Neuron (in vitro differentiated cells): Measurements from ENCODE around the gene TBC1D16.

Source experiments
- H2AFZ ChIP-seq: one replicate; pipeline ENCODE4 v1.6.1; 2013; ENCODE audit warnings: low read depth, mild to moderate bottlenecking, inconsistent platforms, low read length, moderate library complexity
- H3K27me3 ChIP-seq: one replicate; pipeline ENCODE4 v1.6.1; 2013; ENCODE audit warnings: low read length; ENCODE audit not compliant: insufficient read depth
- H3K36me3 ChIP-seq: one replicate; pipeline ENCODE4 v1.6.1; 2013; ENCODE audit warnings: low read length; ENCODE audit not compliant: insufficient read depth
- H3K4me1 ChIP-seq: one replicate; pipeline ENCODE4 v1.6.1; 2013; ENCODE audit warnings: low read length; ENCODE audit not compliant: insufficient read depth
- H3K4me3 ChIP-seq: 2 replicates; pipeline ENCODE4 v1.5.1; 2013; ENCODE audit warnings: mild to moderate bottlenecking, low read length, moderate library complexity
- H3K9me3 ChIP-seq: one replicate; pipeline ENCODE4 v1.6.1; 2013; ENCODE audit warnings: low read length

The TBC1D16 gene

DNA sequence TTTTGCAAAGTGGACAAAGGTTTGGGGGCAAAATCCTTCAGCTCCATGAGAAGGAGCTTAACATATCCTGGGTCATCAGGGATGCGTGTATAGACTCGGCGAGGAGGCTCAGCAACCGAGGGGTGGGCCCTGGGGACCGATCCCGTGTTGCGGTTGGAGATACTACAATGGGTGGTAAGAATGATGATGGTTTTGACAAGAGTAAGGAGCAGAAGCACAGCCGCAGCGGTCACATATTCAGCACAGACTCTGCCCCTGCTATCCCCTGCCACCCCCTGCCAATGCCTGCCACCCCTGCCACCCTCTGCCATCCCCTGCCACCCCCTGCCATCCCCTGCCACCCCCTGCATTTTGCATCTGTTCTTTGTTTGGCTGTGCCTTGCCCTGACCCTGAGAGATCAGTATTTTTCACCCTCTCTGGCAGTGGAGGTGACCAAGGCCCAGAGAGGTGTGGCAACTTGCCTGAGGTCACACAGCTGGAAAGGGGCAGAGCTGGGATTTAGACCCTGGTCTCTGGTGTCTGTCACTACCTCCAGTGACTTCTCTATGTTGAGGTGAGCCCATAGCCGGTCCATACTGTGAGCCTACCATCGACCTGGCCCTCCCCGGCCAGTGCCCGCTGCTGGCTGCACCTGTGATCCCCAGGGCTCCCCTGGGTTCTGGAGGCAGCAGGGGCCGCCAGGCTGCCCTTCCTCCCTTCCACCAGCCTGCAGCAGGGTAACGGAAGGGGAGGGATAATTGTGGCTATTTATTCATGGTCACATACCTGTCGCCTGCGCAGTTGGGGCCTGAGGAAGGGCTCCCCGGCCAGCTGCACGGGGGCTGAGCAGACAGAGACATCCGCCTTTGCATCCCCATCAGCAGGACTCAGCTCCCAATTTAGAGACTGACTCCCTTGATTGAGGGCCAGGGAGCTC lies 121.5 kb downstream of the TBC1D16 start:
- Histone ChIP-seq H2AFZ (no peak overlapping the region), H3K4me1 (no peaks in the 10 kb centered on the region), H3K36me3 (no peaks in the 10 kb centered on the region), H3K4me3 (no peak overlapping the region), H3K27me3 (peaks cover 24% of the 10 kb centered on the region), H3K9me3 (no peaks in the 10 kb centered on the region)

DNA sequence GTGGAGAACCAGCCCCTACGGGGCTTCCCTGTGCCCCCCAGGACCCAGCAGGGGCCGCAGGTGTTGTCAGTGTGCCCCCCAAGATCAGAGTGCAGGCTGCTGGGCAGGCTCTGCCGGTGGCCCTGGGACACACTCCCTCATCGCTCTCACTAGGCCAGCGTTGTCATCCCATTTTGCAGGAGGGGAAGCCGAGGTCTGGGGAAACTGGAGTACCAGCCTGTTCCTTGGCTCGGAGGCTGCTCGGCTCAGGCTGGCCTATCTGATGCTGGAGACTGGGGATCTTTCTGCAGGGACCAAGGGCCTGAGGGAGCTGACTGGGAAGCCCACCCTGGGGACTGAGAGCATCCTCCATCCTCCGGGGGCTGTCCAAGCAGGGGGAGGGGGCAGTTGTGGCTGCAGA lies 122.2 kb downstream of the TBC1D16 start:
- Histone ChIP-seq H3K4me3 (no peak overlapping the region), H3K36me3 (no peaks in the 10 kb centered on the region), H3K27me3 (peaks cover 19% of the 10 kb centered on the region), H3K9me3 (no peaks in the 10 kb centered on the region), H3K4me1 (no peaks in the 10 kb centered on the region), H2AFZ (no peak overlapping the region)

DNA sequence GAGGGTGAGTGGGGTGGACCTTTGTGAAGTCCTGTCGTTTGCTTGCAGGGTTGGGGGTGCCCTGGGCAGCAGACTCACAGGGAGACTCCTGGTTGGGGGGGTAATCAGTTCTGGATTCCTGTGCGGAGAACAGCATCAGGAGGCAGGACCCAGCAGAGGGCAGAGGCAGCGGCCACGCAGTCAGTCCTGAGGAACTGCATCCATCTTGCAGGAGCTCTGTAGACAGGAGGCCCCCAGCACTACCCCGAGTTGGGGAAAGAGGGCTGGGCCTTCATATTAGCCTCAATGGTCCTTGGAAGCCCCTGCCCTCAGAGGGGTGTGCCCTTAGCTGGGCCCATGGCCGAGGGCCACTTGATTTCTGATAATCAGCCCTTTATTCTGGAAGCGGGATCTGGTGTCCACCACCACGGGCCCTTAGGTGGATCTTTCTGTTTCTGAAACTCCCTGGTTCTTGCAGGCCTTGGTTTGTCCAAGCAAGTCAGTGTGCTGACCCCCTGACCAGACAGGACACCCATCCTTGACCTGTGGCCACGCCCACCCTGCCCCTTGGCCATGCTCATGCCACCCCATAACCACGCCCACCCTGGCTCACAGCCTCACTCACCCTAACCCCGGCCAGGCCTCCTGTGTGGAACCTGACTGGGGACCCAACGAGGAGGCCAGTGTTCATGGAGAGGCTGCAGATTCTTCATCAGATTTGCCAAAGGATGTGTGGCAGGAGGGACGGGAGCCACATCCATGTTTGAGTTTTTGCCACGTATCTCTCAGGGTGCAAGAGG lies 122.9 kb downstream of the TBC1D16 start:
- no peak overlapping the region for H3K4me3 ChIP-seq

DNA sequence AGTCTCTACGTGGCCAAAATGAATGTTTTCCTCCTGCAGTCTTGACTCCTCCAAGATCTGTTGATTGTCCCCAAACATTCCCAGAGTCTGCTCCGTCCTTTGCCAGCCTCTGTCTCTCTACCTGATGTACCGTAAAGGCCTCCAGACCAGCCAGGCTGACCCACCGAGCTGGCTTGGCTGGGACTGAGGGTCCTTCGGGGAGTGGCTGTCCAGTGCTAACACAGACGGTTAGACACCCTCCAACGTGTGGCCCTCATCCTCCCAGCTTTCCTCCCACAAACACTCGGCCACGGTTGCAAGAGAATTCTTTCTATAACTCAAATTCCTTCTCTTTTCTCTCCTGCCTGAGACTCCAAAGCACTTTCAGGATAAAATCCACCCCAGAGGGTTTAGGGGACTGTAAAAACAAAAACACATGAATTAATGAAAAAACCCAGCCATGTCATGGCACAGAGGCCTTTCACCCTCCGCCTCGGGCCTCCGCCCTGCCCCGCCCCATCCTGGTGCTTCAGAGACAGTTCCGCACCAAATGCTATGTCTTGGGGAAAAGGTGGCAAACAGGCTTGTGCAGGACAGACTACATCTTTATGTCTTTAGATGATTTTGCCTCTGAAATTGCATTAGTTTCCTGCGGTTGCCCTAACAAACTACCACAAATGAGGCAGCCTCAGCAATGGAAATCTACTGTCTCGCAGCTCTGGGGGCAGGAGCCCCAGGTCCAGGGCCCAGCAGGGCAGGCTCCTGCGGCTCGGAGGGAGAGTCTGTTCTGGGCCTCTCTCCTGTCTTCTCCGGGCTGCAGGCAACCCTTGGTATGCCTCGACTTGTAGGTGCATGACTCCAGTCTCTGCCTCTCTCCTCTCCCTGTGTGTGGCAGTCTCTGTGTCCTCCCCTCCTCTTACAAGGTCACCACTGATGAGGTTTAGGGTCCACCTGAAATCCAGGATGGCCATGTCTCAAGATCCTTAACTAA lies 124.0 kb downstream of the TBC1D16 start:
- Histone ChIP-seq H3K27me3 (peaks cover 10% of the 10 kb centered on the region), H3K4me3 (no peak overlapping the region), H3K4me1 (peaks cover 8% of the 10 kb centered on the region), H3K9me3 (no peaks in the 10 kb centered on the region), H3K36me3 (no peaks in the 10 kb centered on the region), H2AFZ (no peak overlapping the region)

More for the DNA sequence above, 122.9 kb downstream of the TBC1D16 start:
- H3K9me3 ChIP-seq: no peaks in the 10 kb centered on the region
- H2AFZ ChIP-seq: no peak overlapping the region
- H3K36me3 ChIP-seq: no peaks in the 10 kb centered on the region
- peaks cover 4% of the 10 kb centered on the region for H3K4me1 ChIP-seq
- H3K27me3 ChIP-seq: peaks cover 12% of the 10 kb centered on the region

DNA sequence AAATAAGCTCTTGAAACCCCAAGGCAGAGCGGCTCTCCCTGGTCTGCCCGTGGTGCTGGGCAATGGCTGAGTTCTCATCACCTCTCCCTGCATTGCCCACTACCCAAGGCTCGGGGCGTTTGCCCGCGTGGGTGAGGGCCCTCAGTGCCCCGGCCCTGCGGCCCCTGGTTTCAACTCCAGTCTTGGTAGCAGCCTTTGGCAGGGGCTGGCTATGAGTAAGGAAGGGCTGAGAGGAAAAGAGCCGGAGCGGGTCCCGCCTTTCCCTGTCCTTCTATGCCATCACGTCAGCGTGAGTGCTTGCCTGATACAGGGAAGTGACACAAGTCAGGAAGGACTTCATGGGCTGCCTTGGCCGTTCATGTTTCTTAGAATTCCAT lies 124.7 kb downstream of the TBC1D16 start:
- Histone ChIP-seq H3K9me3 (no peaks in the 10 kb centered on the region), H3K36me3 (no peaks in the 10 kb centered on the region), H3K27me3 (peaks cover 10% of the 10 kb centered on the region), H3K4me3 (no peak overlapping the region), H3K4me1 (peaks cover 8% of the 10 kb centered on the region), H2AFZ (no peak overlapping the region)

DNA sequence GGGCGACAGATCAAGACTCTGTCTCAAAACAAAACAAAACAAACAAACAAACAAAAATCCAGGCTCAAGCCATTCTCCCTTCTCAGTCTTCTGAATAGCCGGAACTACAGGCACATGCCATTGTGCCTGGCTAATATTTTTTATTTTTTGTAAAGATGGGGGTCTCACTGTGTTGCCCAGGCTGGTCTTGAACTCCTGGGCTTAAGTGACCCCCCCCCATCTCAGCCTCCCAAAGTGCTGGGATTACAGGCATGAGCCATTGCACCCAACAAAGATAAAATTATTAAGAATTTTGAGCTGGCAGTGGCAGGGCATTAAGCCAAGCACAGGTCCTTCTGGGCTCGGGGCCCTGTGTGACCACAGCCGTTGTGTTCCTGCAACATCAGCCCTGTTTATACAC lies 126.6 kb downstream of the TBC1D16 start:
- no peak overlapping the region for H2AFZ ChIP-seq
- H3K9me3 ChIP-seq: no peaks in the 10 kb centered on the region
- H3K36me3 ChIP-seq: no peaks in the 10 kb centered on the region
- peaks cover 10% of the 10 kb centered on the region for H3K27me3 ChIP-seq
- H3K4me3 ChIP-seq: no peak overlapping the region
- peaks cover 8% of the 10 kb centered on the region for H3K4me1 ChIP-seq

DNA sequence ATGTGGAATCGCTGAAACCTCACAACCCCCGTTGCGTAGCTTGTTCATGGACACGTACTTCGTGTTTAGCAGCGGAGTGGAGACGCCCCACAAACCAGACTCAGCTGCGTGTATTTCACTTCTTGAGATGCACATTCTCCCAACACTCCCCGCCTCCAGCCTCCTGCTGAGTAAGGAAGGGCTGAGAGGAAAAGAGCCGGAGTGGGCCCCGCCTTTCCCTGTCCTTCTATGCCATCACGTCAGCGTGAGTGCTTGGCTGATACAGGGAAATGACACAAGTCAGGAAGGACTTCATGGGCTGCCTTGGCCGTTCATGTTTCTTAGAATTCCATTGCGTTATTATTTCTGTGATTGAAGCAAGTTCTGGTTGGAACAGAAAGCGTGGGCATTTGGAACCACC lies 127.8 kb downstream of the TBC1D16 start:
- Histone ChIP-seq H3K4me1 (peaks cover 8% of the 10 kb centered on the region), H2AFZ (no peak overlapping the region), H3K4me3 (no peak overlapping the region), H3K27me3 (peaks cover 10% of the 10 kb centered on the region), H3K36me3 (no peaks in the 10 kb centered on the region), H3K9me3 (no peaks in the 10 kb centered on the region)

DNA sequence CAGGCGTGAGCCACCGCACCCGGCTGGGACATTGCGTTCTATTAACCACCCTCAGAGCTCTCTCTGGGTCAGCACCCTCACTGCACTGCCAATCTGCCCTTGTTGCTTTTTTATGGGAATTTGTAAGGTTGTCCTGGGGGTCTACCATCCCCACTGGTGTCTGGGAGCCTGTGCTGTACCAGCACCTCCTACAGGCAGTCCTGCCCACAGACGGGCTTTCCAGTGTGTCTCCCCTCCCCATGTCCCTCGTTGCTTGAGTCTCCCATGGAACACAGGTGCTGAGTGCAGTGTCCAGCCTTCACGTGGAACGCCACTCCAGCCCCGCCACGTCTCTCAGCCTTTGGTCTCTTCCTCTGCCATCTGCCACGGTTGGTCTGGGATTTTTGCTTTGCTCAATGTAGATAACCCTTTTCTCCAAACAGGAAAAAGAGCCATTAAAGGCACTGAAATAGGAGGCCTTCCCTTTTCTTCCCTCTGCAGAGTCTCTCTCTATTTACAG lies 128.4 kb downstream of the TBC1D16 start:
- H3K9me3 ChIP-seq: peaks cover under 1% of the 10 kb centered on the region
- no peak overlapping the region for H3K4me3 ChIP-seq
- peaks cover 6% of the 10 kb centered on the region for H3K27me3 ChIP-seq
- peaks cover 8% of the 10 kb centered on the region for H3K4me1 ChIP-seq
- no peaks in the 10 kb centered on the region for H3K36me3 ChIP-seq
- H2AFZ ChIP-seq: no peak overlapping the region

DNA sequence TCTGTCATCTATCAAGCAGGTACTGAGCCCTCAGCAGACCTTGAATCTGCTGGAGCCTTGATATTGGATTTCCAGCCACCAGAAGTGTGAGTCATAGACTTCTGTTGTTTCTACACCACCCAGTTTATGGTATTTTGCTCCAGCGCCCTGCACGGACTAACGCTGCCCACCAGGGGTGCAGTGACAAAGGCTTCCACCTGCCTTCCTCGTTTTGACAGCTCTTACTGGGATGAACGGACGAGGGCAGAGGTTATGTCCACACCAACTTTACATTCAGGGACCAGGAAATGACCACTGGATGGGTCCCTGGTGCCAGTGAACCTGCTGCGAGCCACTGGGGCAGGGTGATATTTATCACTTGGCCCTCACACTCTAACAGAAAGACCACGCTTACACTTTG lies 129.8 kb downstream of the TBC1D16 start:
- H3K9me3 ChIP-seq: peaks cover 4% of the 10 kb centered on the region
- H3K4me3 ChIP-seq: no peak overlapping the region
- H3K27me3 ChIP-seq: peaks cover 6% of the 10 kb centered on the region
- H3K4me1 ChIP-seq: peaks cover 8% of the 10 kb centered on the region
- no peaks in the 10 kb centered on the region for H3K36me3 ChIP-seq
- no peak overlapping the region for H2AFZ ChIP-seq

DNA sequence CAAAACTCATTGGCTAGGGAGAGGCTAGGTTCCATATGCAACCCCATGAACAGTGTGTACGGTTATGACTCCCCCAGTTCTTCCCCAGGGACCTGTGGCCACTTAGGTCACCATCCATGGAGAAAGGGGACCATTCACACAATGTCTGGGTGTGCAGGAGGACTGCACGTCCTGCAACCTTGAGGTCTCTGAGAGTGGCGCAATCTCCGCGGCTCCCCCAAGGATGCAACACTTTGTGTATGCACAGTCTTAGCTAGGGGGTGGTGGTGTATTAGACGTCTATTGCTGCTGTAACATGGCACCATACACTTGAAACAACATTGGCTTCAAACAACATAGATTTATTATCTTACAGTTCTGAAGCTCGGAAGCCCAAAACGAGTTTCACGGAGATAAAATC lies 130.8 kb downstream of the TBC1D16 start:
- Histone ChIP-seq H3K36me3 (no peaks in the 10 kb centered on the region), H3K27me3 (peaks cover 6% of the 10 kb centered on the region), H2AFZ (no peak overlapping the region), H3K9me3 (peaks cover 4% of the 10 kb centered on the region), H3K4me1 (peaks cover 8% of the 10 kb centered on the region), H3K4me3 (no peak overlapping the region)

DNA sequence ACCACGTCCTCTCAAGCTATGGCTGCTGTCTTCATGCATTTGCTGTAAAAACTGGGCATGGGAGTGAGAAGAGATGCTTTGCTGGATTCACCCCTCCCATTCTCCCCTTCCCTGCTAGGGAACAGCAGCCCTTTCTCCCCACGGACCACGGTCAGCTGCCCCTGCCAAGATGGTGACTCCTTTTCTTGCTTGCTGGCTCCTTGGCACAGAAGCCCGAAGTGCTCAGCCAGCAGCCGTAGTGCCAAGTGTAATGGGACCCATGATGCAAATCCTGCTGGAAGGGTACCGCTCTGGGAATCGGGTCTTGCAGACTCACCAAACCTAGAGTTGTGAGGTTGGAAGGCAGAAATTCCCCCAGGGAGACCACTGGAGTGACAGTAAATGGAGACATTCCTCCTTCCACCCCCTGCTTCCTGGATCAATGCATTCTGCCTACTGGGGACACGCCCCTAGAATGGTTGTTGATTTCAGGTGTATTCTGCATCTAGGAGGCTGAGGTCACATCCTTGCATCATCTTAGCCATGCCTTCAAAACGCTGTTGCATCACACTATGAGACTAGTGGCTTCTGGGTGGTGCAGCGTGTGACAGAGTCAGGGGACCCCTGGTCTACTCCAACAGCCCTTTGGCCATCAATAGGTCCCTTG lies 133.4 kb downstream of the TBC1D16 start:
- Histone ChIP-seq H3K27me3 (peaks cover 6% of the 10 kb centered on the region), H3K9me3 (peaks cover 4% of the 10 kb centered on the region), H3K36me3 (no peaks in the 10 kb centered on the region), H3K4me1 (no peaks in the 10 kb centered on the region), H3K4me3 (no peak overlapping the region), H2AFZ (no peak overlapping the region)

DNA sequence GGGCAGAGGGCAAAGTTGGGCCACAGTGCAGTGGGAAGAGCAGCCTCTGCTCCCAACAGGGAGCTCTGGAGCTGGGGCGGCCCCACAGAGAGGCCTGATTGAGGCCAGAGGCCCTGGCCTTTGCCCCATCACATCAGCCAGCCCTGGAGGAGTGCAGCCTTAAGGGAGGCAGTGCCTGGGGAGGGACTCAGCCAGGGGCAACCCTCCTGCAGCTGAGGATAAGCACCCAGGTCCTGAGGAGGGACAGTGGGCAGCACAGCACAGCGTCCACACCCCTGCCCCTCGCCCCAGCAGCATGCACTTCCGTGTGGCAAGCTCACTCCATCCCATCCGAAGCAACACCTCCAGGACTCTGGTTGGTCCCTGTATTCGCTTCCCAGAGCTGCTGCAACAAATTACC lies 134.5 kb downstream of the TBC1D16 start:
- H3K27me3 ChIP-seq: peaks cover 6% of the 10 kb centered on the region
- H3K4me1 ChIP-seq: no peaks in the 10 kb centered on the region
- H2AFZ ChIP-seq: no peak overlapping the region
- H3K4me3 ChIP-seq: no peak overlapping the region
- H3K9me3 ChIP-seq: peaks cover 4% of the 10 kb centered on the region
- H3K36me3 ChIP-seq: no peaks in the 10 kb centered on the region
